B cell (primary cell): ENCODE results near the gene SPG7. TPM values are rescaled to one million over a fixed set of nuclear protein-coding genes. Genes with fewer than 3 reads are reported as not detected.

ENCODE experiments used
- ATAC-seq: fragments of 200-7000 bp; cut with Tn5 transposase; one replicate; pipeline ENCODE4 v1.10.0; 2021; ENCODE audit warnings: low read depth, mild to moderate bottlenecking, moderate number of reproducible peaks, moderate library complexity
- CTCF ChIA-PET: fragments of 350-600 bp; sonication (Branson Sonifier 250); formaldehyde crosslinking; loops from one replicate; lab custom pipeline; 2021; ENCODE audit warnings: antibody characterized with exemption, inconsistent platforms; lab: Charles Lee
- POLR2A ChIA-PET: fragments of 350-600 bp; sonication (Branson Sonifier 250); formaldehyde crosslinking; loops from one replicate; lab custom pipeline; 2021; ENCODE audit warnings: antibody characterized with exemption; lab: Charles Lee
- DNase-seq: peaks from one replicate; pipeline ENCODE4 v3.0.0; 2013
- H2AFZ ChIP-seq: 2 replicates; pipeline ENCODE4 v1.6.1; 2012; ENCODE audit warnings: mild to moderate bottlenecking, low read depth, low read length; ENCODE audit not compliant: insufficient read depth, poor library complexity, severe bottlenecking
- H3K27ac ChIP-seq, 2 donors: 1 replicate in 1 of 2; 2 replicates in 1 of 2; pipeline ENCODE4 v1.5.1; 2012 to 2013; ENCODE audit warnings: low read length in 2 of 2, mild to moderate bottlenecking in 2 of 2, moderate library complexity in 1 of 2
- H3K27me3 ChIP-seq, 4 experiments: fragments of 200-600 bp in 1 of 4; sonication (generic) in 1 of 4; replicated peaks in 1 of 4; 1 replicate in 2 of 4; 2 replicates in 2 of 4; pipeline versions ENCODE4 v1.6.1 to v1.7.0; 2013 to 2016; ENCODE audit warnings: low read length in 3 of 4, mild to moderate bottlenecking in 2 of 4, mixed read lengths in 1 of 4, moderate library complexity in 1 of 4; ENCODE audit not compliant: insufficient read depth in 4 of 4, control insufficient read depth in 3 of 4; ENCODE audit errors: control extremely low read depth in 1 of 4
- H3K36me3 ChIP-seq, 2 experiments: replicated peaks in 1 of 2; 1 replicate in 1 of 2; 2 replicates in 1 of 2; pipeline versions ENCODE4 v1.6.1 to v1.7.1; 2013; ENCODE audit warnings: low read length in 1 of 2; ENCODE audit not compliant: insufficient read depth in 2 of 2, control insufficient read depth in 1 of 2; ENCODE audit errors: control extremely low read depth in 1 of 2, extremely low read depth in 1 of 2
- H3K4me1 ChIP-seq, 2 donors: fragments of 200-600 bp in 1 of 2; sonication (generic) in 1 of 2; 1 replicate in 1 of 2; 2 replicates in 1 of 2; pipeline versions ENCODE4 v1.5.1 to v1.6.1; 2013 to 2017; ENCODE audit warnings: low read length in 2 of 2; ENCODE audit not compliant: control insufficient read depth in 2 of 2, insufficient read depth in 2 of 2
- H3K4me2 ChIP-seq: replicated peaks from 2 replicates; pipeline ENCODE3; 2012; ENCODE audit warnings: mild to moderate bottlenecking, low read depth, low read length; ENCODE audit not compliant: poor library complexity, severe bottlenecking
- H3K4me3 ChIP-seq, 5 experiments: fragments of 200-600 bp in 1 of 5; sonication (generic) in 1 of 5; 1 replicate in 3 of 5; 2 replicates in 2 of 5; pipeline versions ENCODE4 v1.5.1 to v1.7.0; 2011 to 2016; ENCODE audit warnings: low read length in 4 of 5, mild to moderate bottlenecking in 4 of 5, low read depth in 2 of 5, control low read depth in 1 of 5, moderate library complexity in 1 of 5; ENCODE audit not compliant: insufficient read depth in 1 of 5; ENCODE audit errors: control extremely low read depth in 1 of 5, extremely low read depth in 1 of 5
- H3K79me2 ChIP-seq: fragments of 200-600 bp; sonication (generic); one replicate; pipeline ENCODE4 v1.6.0; 2016; ENCODE audit warnings: low read length; ENCODE audit not compliant: control insufficient read depth, insufficient read depth
- H3K9ac ChIP-seq: fragments of 200-600 bp; sonication (generic); 2 replicates; pipeline ENCODE4 v1.6.1; 2017; ENCODE audit warnings: mild to moderate bottlenecking, low read length, moderate library complexity
- H3K9me3 ChIP-seq, 3 donors: one replicate each; pipeline versions ENCODE4 v1.6.1 to v1.7.1; 2013; ENCODE audit warnings: low read length in 2 of 3; ENCODE audit not compliant: control insufficient read depth in 2 of 3, insufficient read depth in 1 of 3; ENCODE audit errors: control extremely low read depth in 1 of 3
- H4K20me1 ChIP-seq: 2 replicates; pipeline ENCODE4 v1.6.0; 2012; ENCODE audit warnings: mild to moderate bottlenecking, low read length; ENCODE audit not compliant: insufficient read depth, control insufficient read depth, poor library complexity, severe bottlenecking
- H3K27ac Mint-ChIP-seq: one replicate; pipeline ENCODE4 v1.8.0; 2021; ENCODE audit warnings: mixed read lengths
- H3K27me3 Mint-ChIP-seq: one replicate; pipeline ENCODE4 v1.8.0; 2021; ENCODE audit warnings: mixed read lengths
- H3K4me1 Mint-ChIP-seq: one replicate; pipeline ENCODE4 v1.8.0; 2021; ENCODE audit warnings: mixed read lengths
- H3K4me3 Mint-ChIP-seq: one replicate; pipeline ENCODE4 v1.8.0; 2021; ENCODE audit warnings: mixed read lengths
- H3K9me3 Mint-ChIP-seq: one replicate; pipeline ENCODE4 v1.8.0; 2022; ENCODE audit warnings: mixed read lengths; ENCODE audit not compliant: insufficient read depth
- CTCF ChIP-seq: fragments of 200-600 bp; IDR thresholded peaks from one replicate; pipeline ENCODE4 v1.8.0; 2022; ENCODE audit warnings: antibody characterized with exemption, mild to moderate bottlenecking
- EZH2 ChIP-seq: IDR thresholded peaks from 2 replicates; pipeline ENCODE4 v1.6.1; 2012; ENCODE audit warnings: borderline replicate concordance, low read depth, mild to moderate bottlenecking, moderate library complexity, low read length; ENCODE audit not compliant: insufficient read depth, poor library complexity, severe bottlenecking
- WGBS: methylation state at CpG from one replicate; pipeline ENCODE4 v1.1.5; 2013; ENCODE audit warnings: missing lambda C conversion rate; ENCODE audit not compliant: insufficient coverage; 5-methylcytosine and 5-hydroxymethylcytosine counted together
- intact Hi-C: fragments of 100-400 bp; cut with micrococcal nuclease; formaldehyde crosslinking; loops from one replicate; pipeline ENCODE4 v1.10.0; 2022
- polyA plus RNA-seq: library from polyadenylated mRNA; depleted of rRNA; stranded (reverse); fragments of >200 nt; gene quantifications from 2 replicates; pipeline ENCODE4 v1.2.3, GENCODE V29; 2012
- total RNA-seq, 2 donors: library from RNA; stranded (reverse); fragments of 120-200 nt in 1 of 2; gene quantifications; 1 replicate in 1 of 2; 2 replicates in 1 of 2; pipeline versions ENCODE4 v1.2.3 to v1.2.4, GENCODE V29; 2013 to 2022

SPG7 gene
- total and polyA plus RNA-seq, 2 donors (not counting 1 experiment from before 2014, with no cell fraction given) = 146 to 157 TPM

- peak overlapping the region; percentile 82 for H2AFZ ChIP-seq
- TF ChIP-seq CTCF = peak; percentile 45
- TF ChIP-seq EZH2 = no peak
- peak overlapping the region; percentile 59 to 88 for H3K27ac ChIP-seq
- 2% methylated on average over 16 of the region's 22 CpGs for WGBS
- H3K4me1 Mint-ChIP-seq = peaks cover 48% of the 10 kb centered on the region
- CTCF ChIA-PET = interaction anchor here (1.2 kb wide), 1 partner anchor 17 kb away, joined by 4 read pairs; the partner anchor contains the start of gene SPG7
- H3K4me2 ChIP-seq = peak overlapping the region; percentile 86
- H3K27ac Mint-ChIP-seq = peak overlapping the region; percentile 91
- peak; percentile 61 for DNase-seq
- no peak for ATAC-seq
- H3K4me3 ChIP-seq = peak overlapping the region; percentile 59 to 93 (median 86)
- peaks cover 57% of the 10 kb centered on the region for H4K20me1 ChIP-seq
- H3K4me1 ChIP-seq = peaks cover 33 to 39% of the 10 kb centered on the region in 2 donors
- peak overlapping the region; percentile 88 for H3K4me3 Mint-ChIP-seq
- H3K27me3 Mint-ChIP-seq = no peaks in the 10 kb centered on the region
- peaks cover 67% of the 10 kb centered on the region for H3K79me2 ChIP-seq
- H3K9me3 Mint-ChIP-seq = no peaks in the 10 kb centered on the region
- H3K9ac ChIP-seq = peak overlapping the region; percentile 74
- H3K36me3 ChIP-seq = peaks cover 0 to 9% of the 10 kb centered on the region in 2 experiments
- intact Hi-C loops = loop anchor here (2.0 kb wide), 3 partner anchors 15 to 377 kb away; no protein-coding TSS in a partner anchor
- POLR2A ChIA-PET = interaction anchor here (0.6 to 1.0 kb wide), 2 partner anchors 59 to 477 kb away, joined by 3 read pairs; no protein-coding TSS in a partner anchor
- no peaks in the 10 kb centered on the region for H3K9me3 ChIP-seq
- H3K27me3 ChIP-seq = no peaks in the 10 kb centered on the region
These were observed 16.8 kb upstream of the SPG7 start for GRCh38 chr16:89491238-89491869.
